H4 (cell line): ENCODE results near the gene KCNA10. TPM values are rescaled to one million over a fixed set of nuclear protein-coding genes. Genes with fewer than 3 reads are reported as not detected.

Source experiments
- DNase-seq: peaks from one replicate; pipeline ENCODE4 v3.0.0-alpha.2; 2015; ENCODE audit warnings: low spot score
- total RNA-seq: library from RNA; depleted of rRNA; stranded (reverse); fragments of >200 nt; shearing (Covaris generic); gene quantifications from 2 replicates; pipeline ENCODE4 v1.2.3, GENCODE V29; 2014; rRNA removed

KCNA10 gene
- not detected in 2 replicates for total RNA-seq

- DNase-seq, result no peak
These were observed at the start of gene KCNA10 for GRCh38 chr1:110519125-110519810. KCNA10 (minus strand) TSS chr1:110519175; CDS start chr1:110518787, 388 bp downstream.

- no peak for DNase-seq
These were observed 47.9 kb upstream of the KCNA10 start for GRCh38 chr1:110566836-110567235.

- no peak for DNase-seq
These were observed 46.6 kb upstream of the KCNA10 start for GRCh38 chr1:110565565-110565964.

DNA sequence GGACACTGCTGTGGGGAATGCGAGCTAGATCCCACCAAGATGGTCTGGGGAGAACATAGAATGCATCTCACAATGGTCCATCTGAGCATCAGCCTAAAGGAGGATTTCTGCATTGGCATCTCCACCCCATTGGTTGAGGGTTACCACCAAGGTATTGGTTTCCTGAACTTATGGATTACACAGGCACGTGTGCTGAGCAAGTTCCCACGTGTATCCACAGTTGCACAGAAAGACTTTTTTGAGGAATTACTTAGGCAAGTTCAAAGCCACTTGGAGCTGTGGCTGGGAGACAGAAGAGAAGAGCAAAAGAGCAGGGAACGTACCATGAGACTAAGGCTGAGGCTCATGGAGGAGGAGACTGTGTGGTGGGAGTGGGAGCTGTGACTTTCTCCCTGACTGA, 44.1 kb upstream of the KCNA10 start:
- DNase-seq, result no peak

DNA sequence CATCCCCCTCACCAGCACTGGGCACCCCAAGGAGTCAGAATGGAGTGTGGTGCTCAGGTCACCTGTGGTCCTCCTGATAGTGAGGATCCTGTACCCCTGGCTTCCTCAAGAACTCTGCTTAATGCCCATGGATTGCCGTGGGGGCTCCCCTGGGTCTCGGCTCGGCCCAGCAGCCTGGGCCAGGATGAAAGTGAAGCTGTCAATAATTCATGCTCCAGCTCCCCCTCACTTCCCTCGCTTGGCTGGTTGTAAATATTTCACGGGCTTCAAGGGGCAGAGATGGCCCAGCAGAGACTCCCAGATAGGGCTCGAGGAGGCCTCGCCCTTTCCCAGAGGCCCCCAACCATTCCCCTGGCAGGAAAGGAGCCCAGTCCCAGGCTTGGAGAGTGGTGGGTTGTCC, 42.6 kb upstream of the KCNA10 start:
- no peak for DNase-seq

GRCh38 chr1:110559157-110559556, 40.2 kb upstream of the KCNA10 start:
- DNase-seq, result no peak

- DNase-seq, result no peak
These were observed 38.5 kb upstream of the KCNA10 start for GRCh38 chr1:110557481-110557880.

DNA sequence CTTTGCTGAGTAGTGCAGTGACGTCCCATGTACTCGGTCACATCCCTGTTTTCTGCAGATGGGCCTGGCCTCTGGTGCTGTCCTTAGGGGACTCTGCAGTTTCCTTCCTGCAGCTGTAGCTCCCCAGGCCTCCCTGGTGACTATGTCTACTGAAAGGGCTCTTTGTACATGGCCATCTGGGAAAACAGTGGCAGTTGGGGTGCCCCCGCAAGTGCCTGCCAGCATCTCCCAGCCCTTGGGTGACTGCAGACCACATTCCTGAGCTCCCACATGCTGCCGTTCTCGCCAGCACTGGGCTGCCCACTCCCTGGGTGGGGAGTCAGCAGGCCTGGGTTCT, 37.5 kb upstream of the KCNA10 start:
- DNase-seq, result no peak

GRCh38 chr1:110555807-110556470, 37.0 kb upstream of the KCNA10 start:
- no peak for DNase-seq

GRCh38 chr1:110554871-110555801, 36.2 kb upstream of the KCNA10 start:
- no peak for DNase-seq

GRCh38 chr1:110551278-110551809, 32.4 kb upstream of the KCNA10 start:
- DNase-seq, result no peak

DNA sequence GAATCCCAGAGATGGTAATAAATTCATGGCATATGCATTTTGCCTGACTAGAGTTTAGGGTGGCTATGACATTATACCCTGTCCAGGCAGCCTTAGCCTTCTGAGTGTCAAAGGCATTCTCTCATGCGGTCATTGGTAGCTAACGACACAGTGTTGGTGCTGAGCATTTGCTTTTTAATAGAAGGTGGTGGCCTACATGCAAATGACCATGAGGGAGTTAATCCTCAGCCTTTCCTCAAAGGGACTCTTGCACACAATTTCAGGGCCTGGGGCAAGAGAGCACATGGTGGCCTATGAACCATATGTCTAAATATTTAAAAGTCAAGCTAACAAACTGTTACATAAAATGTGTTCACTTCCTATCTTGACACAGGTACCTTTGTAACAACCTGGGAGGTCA, 30.9 kb upstream of the KCNA10 start:
- DNase-seq, result no peak

DNA sequence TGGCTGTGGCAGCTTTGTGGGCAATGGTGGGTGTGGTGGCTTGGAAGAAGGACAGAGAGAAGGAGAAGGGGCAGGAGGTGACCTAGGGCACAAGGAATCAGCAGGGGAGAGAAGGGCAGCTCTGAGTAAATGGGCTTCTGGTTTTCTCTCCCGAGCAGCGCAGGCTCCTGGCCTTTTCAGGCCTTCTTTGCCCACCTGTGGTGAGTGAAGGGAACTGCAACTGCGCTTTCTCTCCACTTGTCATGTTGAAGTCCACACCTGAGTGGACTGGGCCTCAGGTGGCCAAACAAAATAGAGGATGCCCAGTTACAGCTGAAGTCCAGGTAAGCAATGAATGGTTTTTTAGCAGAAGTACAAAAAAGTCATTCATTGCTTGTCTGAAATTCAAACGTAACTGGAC, 29.4 kb upstream of the KCNA10 start:
- no peak for DNase-seq

DNA sequence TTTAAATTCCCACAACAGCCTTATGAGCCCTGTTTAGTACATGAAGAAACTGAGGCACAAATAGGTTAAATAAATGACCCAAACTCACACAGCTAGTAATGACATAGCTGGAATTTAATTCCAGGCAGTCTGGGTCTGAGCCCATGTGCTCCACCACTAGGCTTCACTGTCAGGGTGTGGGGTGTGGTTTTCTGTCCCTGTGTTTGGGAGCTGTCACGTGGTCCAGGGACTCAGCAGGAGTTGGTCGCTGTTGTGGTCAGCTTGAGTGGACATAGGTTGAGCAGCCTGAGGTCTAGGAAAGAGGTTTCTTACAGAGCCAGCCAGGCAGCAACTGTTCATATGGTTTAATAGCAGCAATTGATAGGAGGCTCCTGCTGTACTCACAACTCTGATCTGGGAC, 28.0 kb upstream of the KCNA10 start:
- DNase-seq, result no peak

- DNase-seq, result no peak
These were observed 26.5 kb upstream of the KCNA10 start for GRCh38 chr1:110545492-110545891.

- no peak for DNase-seq
These were observed 25.8 kb upstream of the KCNA10 start for GRCh38 chr1:110544753-110545152.

DNA sequence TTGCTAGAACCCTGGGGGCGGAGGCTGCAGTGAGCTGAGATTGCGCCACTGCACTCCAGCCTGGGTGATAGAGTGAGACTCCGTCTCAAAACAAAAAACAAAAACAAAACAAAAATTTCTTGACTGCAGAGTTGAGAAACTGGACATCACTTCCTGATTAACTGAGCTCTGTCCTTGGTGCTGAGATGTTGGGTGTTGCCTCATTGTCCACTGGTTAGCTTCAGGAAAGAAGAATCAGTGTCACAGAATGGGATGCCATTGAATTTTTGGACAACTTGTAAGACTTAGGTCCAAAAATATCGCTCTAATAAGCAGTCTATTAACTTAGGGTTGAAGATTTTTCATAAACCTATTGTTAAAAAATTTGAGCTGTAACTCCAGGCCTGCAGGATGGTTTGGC, 23.8 kb upstream of the KCNA10 start:
- peak; percentile 23 for DNase-seq

GRCh38 chr1:110541906-110542395, 23.0 kb upstream of the KCNA10 start:
- no peak for DNase-seq

GRCh38 chr1:110540891-110541685, 22.1 kb upstream of the KCNA10 start:
- no peak for DNase-seq

GRCh38 chr1:110538921-110539320, 19.9 kb upstream of the KCNA10 start:
- no peak for DNase-seq

- DNase-seq, result no peak
These were observed 19.1 kb upstream of the KCNA10 start for GRCh38 chr1:110538075-110538474.
